GM19193 (cell line): Measurements from ENCODE around the gene ERC1.

Experiments
- POLR2A ChIP-seq: IDR thresholded peaks from 4 replicates; pipeline ENCODE4 v1.6.1; 2011; ENCODE audit not compliant: insufficient read depth, insufficient read length; ENCODE audit errors: extremely low read depth

ERC1 gene

DNA sequence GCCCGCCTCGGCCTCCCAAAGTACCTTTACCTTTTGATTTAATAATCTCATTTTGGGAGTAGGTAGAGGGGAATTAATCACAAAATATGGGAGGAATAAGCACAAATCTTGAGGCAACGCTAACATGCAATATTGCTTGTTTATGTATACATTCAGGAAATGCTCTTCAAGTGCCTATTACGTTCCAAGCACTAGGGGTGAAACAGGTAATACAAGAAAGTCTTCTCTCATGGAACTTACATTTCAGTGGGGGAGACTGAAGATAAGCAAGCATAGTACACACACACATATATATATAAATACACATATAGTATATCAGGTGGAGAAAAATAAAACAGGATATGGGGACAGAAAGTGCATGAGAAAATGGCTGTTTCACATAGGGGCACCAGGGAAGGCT is 19.0 kb upstream of the ERC1 start:
- no peak for TF ChIP-seq POLR2A

DNA sequence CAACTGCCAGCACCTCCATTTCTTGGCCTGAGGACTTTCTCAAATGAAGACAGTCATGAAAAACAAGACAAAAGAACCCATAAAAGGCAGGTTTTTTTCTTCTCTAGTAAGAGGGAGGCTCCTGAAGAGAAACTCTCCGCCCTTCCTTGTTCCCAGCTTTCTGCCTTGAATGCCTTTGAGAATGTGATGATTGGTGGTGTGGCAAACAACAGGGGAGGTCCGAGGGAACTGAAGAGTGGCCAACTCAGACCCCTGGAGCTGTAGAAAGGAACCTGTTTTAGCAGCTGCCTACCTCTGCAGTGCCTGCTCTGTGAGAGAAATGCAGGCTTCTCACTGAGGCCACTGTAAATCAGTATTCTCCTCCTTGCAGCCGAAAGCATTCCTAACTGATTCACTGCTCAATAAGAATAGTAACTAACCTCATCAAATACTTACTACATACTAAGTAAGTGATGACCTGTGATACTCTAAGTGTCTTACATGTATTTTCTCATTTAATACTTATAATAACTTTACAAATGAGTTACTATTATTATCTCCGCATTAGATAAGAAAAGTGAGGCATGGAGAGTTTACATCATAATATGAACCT is 16.7 kb upstream of the ERC1 start:
- TF ChIP-seq POLR2A: no peak

GRCh38 chr12:976644-977043 is 14.4 kb upstream of the ERC1 start:
- TF ChIP-seq POLR2A: no peak

- TF ChIP-seq POLR2A: no peak
Measured at GRCh38 chr12:977156-977555, 13.9 kb upstream of the ERC1 start.

GRCh38 chr12:979349-979748 is 11.7 kb upstream of the ERC1 start:
- no peak for TF ChIP-seq POLR2A

GRCh38 chr12:981176-981828 is 9.7 kb upstream of the ERC1 start:
- TF ChIP-seq POLR2A: no peak

DNA sequence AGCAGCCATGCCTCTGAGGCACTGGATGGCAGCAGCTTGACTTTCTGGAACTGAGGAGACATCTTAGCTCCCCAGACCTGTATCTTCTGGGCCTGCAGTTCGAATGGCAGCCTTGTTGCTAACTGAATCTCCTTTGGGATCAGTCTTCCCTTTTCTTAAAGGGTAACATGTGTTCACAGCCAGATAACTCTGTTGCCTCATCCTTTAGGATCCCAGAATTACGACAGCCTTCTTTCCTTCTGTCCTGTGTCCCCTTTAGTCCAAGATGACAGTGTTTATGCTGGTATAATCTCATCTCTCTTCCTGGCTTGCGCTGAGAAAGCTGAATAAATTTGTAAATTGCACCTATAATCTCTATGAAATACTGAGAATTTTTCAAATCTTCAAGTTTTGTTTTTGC is 9.1 kb upstream of the ERC1 start:
- TF ChIP-seq POLR2A: no peak

- no peak for TF ChIP-seq POLR2A
Measured at GRCh38 chr12:988646-989045, 2.4 kb upstream of the ERC1 start.

DNA sequence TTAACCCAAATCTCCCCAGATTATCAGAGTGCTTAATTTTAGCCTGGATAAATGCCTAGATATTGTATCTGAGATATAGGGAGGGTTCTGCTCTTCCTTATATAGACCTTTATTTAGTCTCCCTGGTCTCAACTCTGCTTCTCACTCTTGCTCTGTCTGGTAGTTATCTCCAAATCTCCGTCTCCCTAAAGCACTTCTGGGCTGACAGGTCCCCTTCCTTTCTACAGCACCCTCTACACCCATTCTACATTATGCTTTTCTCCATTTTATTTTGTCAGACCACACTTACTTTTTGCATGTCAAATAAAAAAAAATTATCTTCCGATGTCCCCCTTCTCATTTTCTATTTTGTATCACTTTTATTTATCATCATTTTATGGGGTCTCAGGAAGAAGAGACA is 2.0 kb upstream of the ERC1 start:
- no peak for TF ChIP-seq POLR2A

- TF ChIP-seq POLR2A: no peak
Measured at GRCh38 chr12:989751-990660, 1.0 kb upstream of the ERC1 start.

DNA sequence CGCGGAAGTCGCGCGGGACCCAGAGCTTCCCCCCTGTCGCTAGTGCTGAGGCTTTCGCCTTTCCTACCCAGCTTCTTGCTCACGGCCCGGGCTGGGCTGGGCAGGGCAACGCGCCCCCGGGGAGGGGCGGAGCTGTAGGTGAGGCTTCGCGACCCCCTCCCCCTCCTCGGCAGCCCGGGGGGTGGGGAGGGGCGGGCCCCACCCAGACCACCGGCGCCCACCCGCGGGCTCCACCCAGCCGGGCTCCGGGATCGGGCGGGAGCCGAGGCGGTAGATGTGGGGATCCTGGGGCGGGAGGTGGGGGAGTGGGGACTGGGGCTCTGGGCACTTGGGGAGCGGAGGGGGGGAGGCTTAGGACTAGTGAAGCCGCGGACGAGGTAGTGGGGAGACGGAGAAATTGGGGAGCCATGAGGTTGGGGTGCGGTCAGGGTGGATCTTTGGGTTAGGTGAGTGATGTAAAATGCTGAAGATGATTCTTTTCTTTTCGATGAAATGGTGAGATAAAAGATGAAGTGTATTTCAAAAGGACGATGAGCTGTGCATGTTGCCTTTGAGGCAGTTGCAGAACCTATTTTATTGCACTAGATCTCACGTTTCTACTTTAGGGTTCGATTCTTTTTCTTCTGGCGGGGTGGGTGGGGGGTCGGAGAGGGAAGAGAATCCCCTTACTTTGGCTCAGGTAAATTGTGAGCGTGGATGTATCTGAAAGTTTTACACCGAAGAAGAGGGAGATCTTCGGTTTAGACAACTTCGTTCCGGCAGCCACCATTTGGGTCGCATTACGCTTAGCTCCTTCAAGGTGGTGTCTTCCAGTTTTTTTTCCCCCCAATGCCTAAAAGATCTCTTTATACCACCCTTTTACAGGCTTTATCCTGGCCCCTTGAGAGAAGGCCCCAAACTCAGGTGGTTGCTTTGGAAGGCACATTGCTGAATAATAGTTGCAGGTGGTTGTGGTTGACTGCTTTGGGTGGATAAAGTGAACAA is 619 bp downstream of the ERC1 start:
- TF ChIP-seq POLR2A: no peak

GRCh38 chr12:992647-993046 is 1.6 kb downstream of the ERC1 start:
- TF ChIP-seq POLR2A: no peak

DNA sequence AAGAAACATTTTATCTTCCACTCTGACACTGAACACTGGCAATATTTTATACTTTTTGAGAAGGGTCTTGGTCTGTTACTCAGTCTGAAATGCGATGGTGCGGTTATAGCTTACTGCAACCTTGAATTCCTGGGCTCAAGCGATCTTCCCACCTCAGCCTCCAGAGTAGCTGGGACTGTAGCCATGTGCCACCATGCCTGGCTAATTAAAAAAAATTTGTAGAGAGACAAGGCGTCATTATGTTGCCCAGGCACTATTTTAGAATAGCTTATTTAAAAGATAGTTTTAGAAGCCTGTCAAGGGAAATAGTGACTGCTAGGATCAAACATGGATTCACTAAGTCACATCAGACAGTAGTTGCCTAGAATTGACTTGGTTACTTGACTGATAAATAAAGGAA is 5.9 kb downstream of the ERC1 start:
- no peak for TF ChIP-seq POLR2A

GRCh38 chr12:997505-997904 is 6.5 kb downstream of the ERC1 start:
- TF ChIP-seq POLR2A: no peak
